DND-41 (cell line): ENCODE results near the gene SIKE1.

Experiments
- EZH2 ChIP-seq: IDR thresholded peaks from 3 replicates; pipeline ENCODE4 v1.6.1; 2012; ENCODE audit warnings: borderline replicate concordance, low read depth, mild to moderate bottlenecking, moderate library complexity, low read length, inconsistent platforms; ENCODE audit not compliant: severe bottlenecking
- TF ChIP-seq, protein P1 (sequence below): IDR thresholded peaks from 2 replicates; pipeline ENCODE4 v1.5.1; 2012; ENCODE audit warnings: borderline replicate concordance, low read length, moderate library complexity, mild to moderate bottlenecking; ENCODE audit not compliant: poor library complexity, severe bottlenecking; ENCODE audit errors: extremely low read depth

GRCh38 chr1:114749835-114750234, 30.6 kb downstream of the SIKE1 start:
- TF ChIP-seq, protein P1, sequence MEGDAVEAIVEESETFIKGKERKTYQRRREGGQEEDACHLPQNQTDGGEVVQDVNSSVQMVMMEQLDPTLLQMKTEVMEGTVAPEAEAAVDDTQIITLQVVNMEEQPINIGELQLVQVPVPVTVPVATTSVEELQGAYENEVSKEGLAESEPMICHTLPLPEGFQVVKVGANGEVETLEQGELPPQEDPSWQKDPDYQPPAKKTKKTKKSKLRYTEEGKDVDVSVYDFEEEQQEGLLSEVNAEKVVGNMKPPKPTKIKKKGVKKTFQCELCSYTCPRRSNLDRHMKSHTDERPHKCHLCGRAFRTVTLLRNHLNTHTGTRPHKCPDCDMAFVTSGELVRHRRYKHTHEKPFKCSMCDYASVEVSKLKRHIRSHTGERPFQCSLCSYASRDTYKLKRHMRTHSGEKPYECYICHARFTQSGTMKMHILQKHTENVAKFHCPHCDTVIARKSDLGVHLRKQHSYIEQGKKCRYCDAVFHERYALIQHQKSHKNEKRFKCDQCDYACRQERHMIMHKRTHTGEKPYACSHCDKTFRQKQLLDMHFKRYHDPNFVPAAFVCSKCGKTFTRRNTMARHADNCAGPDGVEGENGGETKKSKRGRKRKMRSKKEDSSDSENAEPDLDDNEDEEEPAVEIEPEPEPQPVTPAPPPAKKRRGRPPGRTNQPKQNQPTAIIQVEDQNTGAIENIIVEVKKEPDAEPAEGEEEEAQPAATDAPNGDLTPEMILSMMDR: no peak
- TF ChIP-seq EZH2: no peak
